Measurements from ENCODE around the gene ADK. TPM values are rescaled to one million over a fixed set of nuclear protein-coding genes. Genes with fewer than 3 reads are reported as not detected.
"Not testable (repeated sequence)": the region's sequence is repeated elsewhere in the genome, so short reads cannot be mapped to it uniquely, and the experiment has no call there.

ADK gene
- total and polyA plus RNA-seq, 7 donors: 17.8 to 32.3 (median 23.6) TPM

DNA sequence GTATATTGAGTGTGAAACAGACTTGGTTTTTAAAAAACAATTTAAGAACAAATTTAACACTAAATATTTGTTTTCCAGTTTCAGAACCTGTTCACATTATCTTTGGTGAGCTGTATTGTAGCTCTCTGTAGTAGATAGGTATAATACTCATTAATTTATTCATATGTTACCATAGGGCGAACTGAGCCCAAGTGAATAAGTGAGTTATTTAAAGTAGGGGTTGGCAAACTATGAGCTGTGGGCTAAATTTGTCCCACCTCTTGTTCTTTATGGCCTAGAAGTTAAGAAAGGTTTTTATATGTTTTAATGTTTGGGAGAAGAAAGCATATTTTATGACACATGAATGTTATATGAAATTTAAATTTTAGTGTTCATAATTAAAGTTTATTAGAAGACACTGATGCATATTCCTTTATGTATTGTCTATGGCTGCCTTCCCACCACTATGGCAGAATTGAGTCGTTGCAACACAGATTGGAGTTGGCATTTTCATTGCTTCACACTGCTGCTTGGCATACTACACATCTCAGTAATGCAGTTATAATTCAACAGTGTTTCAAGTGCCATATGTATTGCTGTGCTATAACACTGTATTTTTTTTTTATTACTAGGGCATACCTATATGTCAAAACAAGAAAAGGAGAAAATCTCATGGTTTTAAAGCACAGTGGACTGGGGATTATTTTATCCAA lies 146.5 kb downstream of the ADK start:
- 38 to 67% (median 47%) methylated on average over 2 of the region's 2 CpGs for WGBS, 3 donors
- DNase-seq (no peak), ATAC-seq (peak in 3 of 4 donors; percentile 46 to 92 (median 89))

DNA sequence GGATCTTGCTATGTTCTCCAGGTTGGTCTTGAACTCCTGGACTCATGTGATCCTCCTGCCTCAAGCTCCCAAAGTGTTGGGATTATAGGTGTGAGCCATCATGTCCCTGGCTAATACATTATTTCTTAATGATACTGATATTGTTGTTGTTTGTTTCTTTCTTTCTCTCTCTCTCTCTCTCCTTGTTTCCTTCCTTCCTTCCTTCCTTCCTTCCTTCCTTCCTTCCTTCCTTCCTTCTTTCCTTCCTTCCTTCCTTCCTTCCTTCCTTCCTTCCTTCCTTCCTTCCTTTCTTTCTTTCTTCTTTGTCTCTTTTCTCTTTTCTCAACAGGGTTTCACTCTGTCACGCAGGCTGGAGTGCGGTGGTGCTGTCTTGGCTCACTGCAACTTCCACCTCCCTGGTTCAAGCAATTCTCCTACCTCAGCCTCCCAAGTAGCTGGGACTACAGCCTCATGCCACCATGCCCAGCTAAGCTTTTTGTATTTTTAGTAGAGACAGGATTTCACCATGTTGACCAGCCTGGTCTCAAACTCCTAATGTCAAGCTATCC lies 149.1 kb downstream of the ADK start:
- H3K4me1 ChIP-seq: peaks cover 12% of the 10 kb centered on the region
- DNase-seq; H3K4me3 ChIP-seq; H3K9me3 ChIP-seq; H3K36me3 ChIP-seq (ENCODE audit: insufficient read depth in 1 of 2, low read depth in 1 of 2); ATAC-seq; H3K27me3 ChIP-seq (ENCODE audit: insufficient read depth in 3 of 3, low read length in 2 of 3); intact Hi-C loops (cut with DNase I); H3K27ac ChIP-seq: not testable (repeated sequence)
- WGBS, 3 donors: 85 to 100% (median 91%) methylated on average over 2 of the region's 2 CpGs

More for the DNA sequence above, 146.5 kb downstream of the ADK start:
- H3K9me3 ChIP-seq: no peaks in the 10 kb centered on the region
- peaks cover 20% of the 10 kb centered on the region for H3K4me1 ChIP-seq
- no peaks in the 10 kb centered on the region for H3K36me3 ChIP-seq (ENCODE audit: insufficient read depth in 1 of 2, low read depth in 1 of 2)
- H3K27me3 ChIP-seq (ENCODE audit: insufficient read depth in 3 of 3, low read length in 2 of 3): no peaks in the 10 kb centered on the region
- H3K4me3 ChIP-seq: no peak overlapping the region
- TF ChIP-seq, protein P1, sequence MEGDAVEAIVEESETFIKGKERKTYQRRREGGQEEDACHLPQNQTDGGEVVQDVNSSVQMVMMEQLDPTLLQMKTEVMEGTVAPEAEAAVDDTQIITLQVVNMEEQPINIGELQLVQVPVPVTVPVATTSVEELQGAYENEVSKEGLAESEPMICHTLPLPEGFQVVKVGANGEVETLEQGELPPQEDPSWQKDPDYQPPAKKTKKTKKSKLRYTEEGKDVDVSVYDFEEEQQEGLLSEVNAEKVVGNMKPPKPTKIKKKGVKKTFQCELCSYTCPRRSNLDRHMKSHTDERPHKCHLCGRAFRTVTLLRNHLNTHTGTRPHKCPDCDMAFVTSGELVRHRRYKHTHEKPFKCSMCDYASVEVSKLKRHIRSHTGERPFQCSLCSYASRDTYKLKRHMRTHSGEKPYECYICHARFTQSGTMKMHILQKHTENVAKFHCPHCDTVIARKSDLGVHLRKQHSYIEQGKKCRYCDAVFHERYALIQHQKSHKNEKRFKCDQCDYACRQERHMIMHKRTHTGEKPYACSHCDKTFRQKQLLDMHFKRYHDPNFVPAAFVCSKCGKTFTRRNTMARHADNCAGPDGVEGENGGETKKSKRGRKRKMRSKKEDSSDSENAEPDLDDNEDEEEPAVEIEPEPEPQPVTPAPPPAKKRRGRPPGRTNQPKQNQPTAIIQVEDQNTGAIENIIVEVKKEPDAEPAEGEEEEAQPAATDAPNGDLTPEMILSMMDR (IDR thresholded peaks at IDR 0.05): no peak
- intact Hi-C loops (cut with DNase I): no loop called here
- H3K27ac ChIP-seq: no peak overlapping the region

DNA sequence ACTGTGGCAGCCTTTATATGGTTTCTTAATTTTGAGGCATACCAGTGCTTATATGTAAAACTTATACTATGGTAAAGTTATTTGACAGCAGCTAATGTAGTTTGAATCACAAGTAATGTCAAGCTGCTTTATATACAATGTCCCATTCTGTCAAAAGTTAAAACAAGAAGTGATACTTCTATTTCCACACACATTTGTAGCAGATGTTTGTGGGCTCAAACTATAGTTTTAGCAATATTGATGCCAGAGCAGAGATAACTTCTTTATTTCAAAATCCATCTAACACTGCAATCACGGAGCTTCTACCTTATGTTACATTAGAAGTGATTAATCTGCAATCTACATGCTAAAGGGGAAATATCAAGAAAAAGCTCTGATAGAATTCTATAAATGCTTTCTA lies 149.6 kb downstream of the ADK start:
- ATAC-seq: no peak
- no peak overlapping the region for H3K27ac ChIP-seq
- no peaks in the 10 kb centered on the region for H3K9me3 ChIP-seq
- no peaks in the 10 kb centered on the region for H3K27me3 ChIP-seq (ENCODE audit: insufficient read depth in 3 of 3, low read length in 2 of 3)
- no peak overlapping the region for H3K4me3 ChIP-seq
- no peak for DNase-seq
- WGBS, 3 donors: 0 to 100% (median 64%) methylated on average over 1 of the region's 1 CpG
- TF ChIP-seq, protein P1 (IDR thresholded peaks at IDR 0.05): no peak
- peaks cover 12% of the 10 kb centered on the region for H3K4me1 ChIP-seq
- intact Hi-C loops (cut with DNase I): no loop called here
- no peaks in the 10 kb centered on the region for H3K36me3 ChIP-seq (ENCODE audit: insufficient read depth in 1 of 2, low read depth in 1 of 2)

DNA sequence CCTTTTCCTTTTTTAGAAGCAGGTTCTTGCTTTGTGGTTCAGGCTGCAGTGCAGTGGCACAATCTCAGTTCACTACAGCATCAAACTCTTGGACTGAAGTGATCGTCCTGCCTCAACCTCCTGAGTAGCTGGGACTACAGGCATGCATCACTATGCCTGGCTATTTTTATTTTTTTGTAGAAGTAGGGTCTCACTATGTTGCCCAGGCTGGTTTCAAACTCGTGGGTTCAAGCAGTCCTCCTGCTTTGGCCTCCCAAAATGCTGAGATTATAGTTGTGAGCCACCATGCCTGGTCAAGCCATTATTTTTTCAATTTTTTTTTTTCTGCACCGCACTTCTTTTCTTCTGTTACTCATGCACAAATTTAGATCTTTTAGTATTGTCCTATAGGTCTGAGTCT lies 154.7 kb downstream of the ADK start:
- WGBS, 3 donors: 91 to 96% (median 94%) methylated on average over 3 of the region's 3 CpGs
- no peak overlapping the region for H3K27ac ChIP-seq
- H3K9me3 ChIP-seq: no peaks in the 10 kb centered on the region
- ATAC-seq (no peak), DNase-seq (no peak)
- no peaks in the 10 kb centered on the region for H3K4me1 ChIP-seq
- TF ChIP-seq, protein P1 (IDR thresholded peaks at IDR 0.05): no peak
- no peaks in the 10 kb centered on the region for H3K36me3 ChIP-seq (ENCODE audit: insufficient read depth in 1 of 2, low read depth in 1 of 2)
- H3K27me3 ChIP-seq (ENCODE audit: insufficient read depth in 3 of 3, low read length in 2 of 3): no peaks in the 10 kb centered on the region
- intact Hi-C loops (cut with DNase I): loop anchor here in 1 of 2 donors (2.0 kb wide), 1 partner anchor 59 kb away; no protein-coding TSS in a partner anchor
- no peak overlapping the region for H3K4me3 ChIP-seq

DNA sequence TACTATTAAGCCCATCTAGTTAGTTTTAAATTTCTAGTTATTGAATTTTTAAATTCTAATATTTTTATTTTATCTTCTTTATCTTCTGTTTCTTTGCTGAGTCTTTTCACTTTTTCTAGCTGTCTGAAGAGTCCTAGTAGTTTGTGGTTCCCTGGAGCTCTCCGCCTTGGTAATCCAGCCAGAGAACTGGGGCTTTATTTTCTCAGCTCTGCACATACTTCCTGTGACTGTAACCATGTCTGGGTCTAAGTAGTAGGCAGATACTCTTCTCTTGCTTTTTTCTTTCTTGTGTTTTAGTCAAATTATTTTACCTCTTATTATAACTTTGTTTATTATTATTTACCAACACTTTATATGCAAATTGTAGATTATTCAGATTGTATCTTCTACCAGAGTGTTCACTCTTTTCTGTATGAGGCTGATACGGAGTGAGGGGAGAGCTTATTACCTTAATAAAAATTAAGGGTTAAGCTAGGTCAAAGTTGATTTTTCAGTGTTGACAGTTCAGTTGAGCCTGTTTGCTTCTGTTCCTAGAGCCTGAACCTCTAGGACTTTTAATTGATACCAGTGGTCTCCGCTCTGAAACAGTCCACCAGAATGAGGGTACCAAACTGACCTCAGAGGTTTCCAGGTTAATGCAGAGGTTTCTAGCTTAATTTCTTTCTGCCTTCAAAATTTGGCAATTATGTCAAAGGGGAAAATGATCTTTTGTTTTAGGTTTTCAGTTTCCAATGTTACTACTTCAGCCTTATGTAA lies 155.4 kb downstream of the ADK start:
- 78 to 96% (median 82%) methylated on average over 3 of the region's 3 CpGs for WGBS, 3 donors
- intact Hi-C loops (cut with DNase I): loop anchor here in 1 of 2 donors (2.0 kb wide), 1 partner anchor 58 kb away; no protein-coding TSS in a partner anchor
- no peaks in the 10 kb centered on the region for H3K36me3 ChIP-seq (ENCODE audit: insufficient read depth in 1 of 2, low read depth in 1 of 2)
- ATAC-seq: no peak
- no peak overlapping the region for H3K4me3 ChIP-seq
- H3K4me1 ChIP-seq: no peaks in the 10 kb centered on the region
- TF ChIP-seq, protein P1 (IDR thresholded peaks at IDR 0.05): no peak
- DNase-seq: no peak
- no peaks in the 10 kb centered on the region for H3K9me3 ChIP-seq
- H3K27ac ChIP-seq: no peak overlapping the region
- no peaks in the 10 kb centered on the region for H3K27me3 ChIP-seq (ENCODE audit: insufficient read depth in 3 of 3, low read length in 2 of 3)
